H9 (cell line): ENCODE measurements around the gene OR10Z1. TPM values are rescaled to one million over a fixed set of nuclear protein-coding genes. Genes with fewer than 3 reads are reported as not detected.

Experiments used
- DNase-seq: peaks from one replicate; pipeline ENCODE4 v3.0.0-alpha.2; 2017
- H2AFZ ChIP-seq: one replicate; pipeline ENCODE4 v1.6.1; 2013; ENCODE audit warnings: mild to moderate bottlenecking, low read length, control low read depth, moderate library complexity
- H2AK5ac ChIP-seq: 2 replicates; pipeline ENCODE4 v1.6.1; 2013; ENCODE audit warnings: low read length, control low read depth, mixed read lengths; ENCODE audit not compliant: insufficient read length
- H2BK120ac ChIP-seq: one replicate; pipeline ENCODE4 v1.6.1; 2013; ENCODE audit warnings: low read depth, mild to moderate bottlenecking, low read length, control low read depth, inconsistent platforms; ENCODE audit not compliant: poor library complexity, severe bottlenecking
- H2BK12ac ChIP-seq: 2 replicates; pipeline ENCODE4 v1.6.1; 2013; ENCODE audit warnings: low read length, control low read depth, mixed read lengths, low read depth; ENCODE audit not compliant: insufficient read length
- H2BK15ac ChIP-seq: 2 replicates; pipeline ENCODE4 v1.6.1; 2013; ENCODE audit warnings: low read depth, low read length, control low read depth
- H2BK20ac ChIP-seq: one replicate; pipeline ENCODE4 v1.6.1; 2013; ENCODE audit warnings: low read depth, mild to moderate bottlenecking, low read length, control low read depth, inconsistent platforms; ENCODE audit not compliant: poor library complexity, severe bottlenecking
- H2BK5ac ChIP-seq: 2 replicates; pipeline ENCODE4 v1.6.1; 2013; ENCODE audit warnings: low read length, control low read depth, mixed read lengths; ENCODE audit not compliant: insufficient read length
- H3K14ac ChIP-seq: 2 replicates; pipeline ENCODE4 v1.6.1; 2013; ENCODE audit warnings: low read length, control low read depth; ENCODE audit not compliant: insufficient read depth
- H3K18ac ChIP-seq: 2 replicates; pipeline ENCODE4 v1.6.1; 2013; ENCODE audit warnings: low read depth, mild to moderate bottlenecking, mixed read lengths, low read length, control low read depth; ENCODE audit not compliant: insufficient read length
- H3K23ac ChIP-seq: 2 replicates; pipeline ENCODE4 v1.6.1; 2013; ENCODE audit warnings: low read length, control low read depth, mixed read lengths, low read depth; ENCODE audit not compliant: insufficient read length
- H3K23me2 ChIP-seq: 2 replicates; pipeline ENCODE4 v1.6.1; 2013; ENCODE audit warnings: low read depth, mild to moderate bottlenecking, mixed read lengths, low read length, control low read depth; ENCODE audit not compliant: insufficient read length, poor library complexity, severe bottlenecking
- H3K27ac ChIP-seq: 2 replicates; pipeline ENCODE4 v1.5.1; 2013; ENCODE audit warnings: low read length, control low read depth, mixed read lengths, low read depth; ENCODE audit not compliant: insufficient read length
- H3K27me3 ChIP-seq: 2 replicates; pipeline ENCODE4 v1.6.1; 2013; ENCODE audit warnings: low read length, control low read depth, inconsistent platforms; ENCODE audit not compliant: insufficient read depth
- H3K4ac ChIP-seq: 2 replicates; pipeline ENCODE4 v1.6.1; 2013; ENCODE audit warnings: low read depth, mild to moderate bottlenecking, control low read depth, inconsistent platforms, low read length, moderate library complexity
- H3K4me1 ChIP-seq: 2 replicates; pipeline ENCODE4 v1.6.1; 2013; ENCODE audit warnings: low read length, control low read depth, inconsistent platforms; ENCODE audit not compliant: insufficient read depth
- H3K4me2 ChIP-seq: 2 replicates; pipeline ENCODE4 v1.6.1; 2013; ENCODE audit warnings: low read length, control low read depth, mixed read lengths; ENCODE audit not compliant: insufficient read length, insufficient read depth
- H3K56ac ChIP-seq: 2 replicates; pipeline ENCODE4 v1.6.1; 2013; ENCODE audit warnings: low read depth, mild to moderate bottlenecking, mixed read lengths, low read length, control low read depth; ENCODE audit not compliant: insufficient read length
- H3K79me1 ChIP-seq: 2 replicates; pipeline ENCODE4 v1.6.1; 2013; ENCODE audit warnings: low read depth, mild to moderate bottlenecking, moderate library complexity, low read length, control low read depth, inconsistent platforms; ENCODE audit not compliant: insufficient read depth, poor library complexity, severe bottlenecking
- H3K79me2 ChIP-seq: 2 replicates; pipeline ENCODE4 v1.6.1; 2013; ENCODE audit warnings: low read length, control low read depth, inconsistent platforms; ENCODE audit not compliant: insufficient read depth
- H3K9ac ChIP-seq: 2 replicates; pipeline ENCODE4 v1.6.1; 2013; ENCODE audit warnings: low read length, control low read depth, mixed read lengths; ENCODE audit not compliant: insufficient read length; ENCODE audit errors: extremely low read depth
- H3K9me3 ChIP-seq: one replicate; pipeline ENCODE4 v1.6.1; 2013; ENCODE audit warnings: low read depth, low read length, inconsistent platforms; ENCODE audit not compliant: control insufficient read depth
- H3T11ph ChIP-seq: one replicate; pipeline ENCODE4 v1.6.1; 2013; ENCODE audit warnings: mild to moderate bottlenecking, low read length, control low read depth, inconsistent platforms
- H4K20me1 ChIP-seq: one replicate; pipeline ENCODE4 v1.6.1; 2013; ENCODE audit not compliant: control insufficient read depth, insufficient read length, insufficient read depth
- H4K5ac ChIP-seq: 2 replicates; pipeline ENCODE4 v1.6.1; 2013; ENCODE audit warnings: low read depth, mild to moderate bottlenecking, mixed read lengths, low read length, control low read depth; ENCODE audit not compliant: insufficient read length
- H4K8ac ChIP-seq: replicated peaks from 2 replicates; pipeline ENCODE4 v1.6.1; 2013; ENCODE audit warnings: low read length, control low read depth, mixed read lengths, low read depth; ENCODE audit not compliant: insufficient read length
- H4K91ac ChIP-seq: 2 replicates; pipeline ENCODE4 v1.6.1; 2013; ENCODE audit warnings: low read depth, mild to moderate bottlenecking, moderate library complexity, mixed read lengths, low read length, control low read depth; ENCODE audit not compliant: insufficient read length
- H3K27ac Mint-ChIP-seq, 3 experiments: 2 replicates in 2 of 3; 3 replicates in 1 of 3; pipeline ENCODE4 v1.8.0; 2020 to 2021; ENCODE audit warnings: mixed read lengths in 3 of 3, mild to moderate bottlenecking in 1 of 3, moderate library complexity in 1 of 3
- H3K27me3 Mint-ChIP-seq: 2 replicates; pipeline ENCODE4 v1.8.0; 2021; ENCODE audit warnings: low read depth, mild to moderate bottlenecking, moderate library complexity, mixed read lengths
- H3K36me3 Mint-ChIP-seq, 3 experiments: 2 replicates in 2 of 3; 3 replicates in 1 of 3; pipeline ENCODE4 v1.8.0; 2020 to 2021; ENCODE audit warnings: low read depth in 3 of 3, mixed read lengths in 3 of 3; ENCODE audit not compliant: insufficient read depth in 1 of 3
- H3K4me1 Mint-ChIP-seq, 2 experiments: 2 replicates each; pipeline ENCODE4 v1.8.0; 2020; ENCODE audit warnings: mixed read lengths in 2 of 2
- H3K4me3 Mint-ChIP-seq, 2 experiments: 2 replicates in 1 of 2; 3 replicates in 1 of 2; pipeline ENCODE4 v1.8.0; 2020 to 2021; ENCODE audit warnings: mild to moderate bottlenecking in 2 of 2, mixed read lengths in 2 of 2, moderate library complexity in 1 of 2
- H3K9me3 Mint-ChIP-seq, 2 experiments: 2 replicates in 1 of 2; 3 replicates in 1 of 2; pipeline ENCODE4 v1.8.0; 2020; ENCODE audit warnings: mild to moderate bottlenecking in 2 of 2, mixed read lengths in 2 of 2, moderate library complexity in 1 of 2
- WGBS: extraction: QIAGEN DNeasy Blood & Tissue Kit; methylation state at CpG from one replicate; pipeline ENCODE4 v1.1.7; 2013; ENCODE audit warnings: missing lambda C conversion rate, low lambda C conversion rate, mixed read lengths; ENCODE audit not compliant: insufficient read length; ENCODE audit errors: extremely low coverage; 5-methylcytosine and 5-hydroxymethylcytosine counted together
- long read RNA-seq: library from polyadenylated mRNA; unstranded; transcript quantifications from one replicate; pipeline ENCODE4 v2.0.0, GENCODE V29; 2020
- total RNA-seq: library from RNA; stranded (reverse); gene quantifications from 2 replicates; pipeline ENCODE4 v1.2.1, GENCODE V29; 2021
- TF ChIP-seq, protein P1 (sequence below): fragments of 200-600 bp; sonication (generic); conservative IDR thresholded peaks from 3 replicates; pipeline ENCODE4 v1.8.0; 2021; ENCODE audit warnings: antibody characterized with exemption, mild to moderate bottlenecking

The OR10Z1 gene, protein sequence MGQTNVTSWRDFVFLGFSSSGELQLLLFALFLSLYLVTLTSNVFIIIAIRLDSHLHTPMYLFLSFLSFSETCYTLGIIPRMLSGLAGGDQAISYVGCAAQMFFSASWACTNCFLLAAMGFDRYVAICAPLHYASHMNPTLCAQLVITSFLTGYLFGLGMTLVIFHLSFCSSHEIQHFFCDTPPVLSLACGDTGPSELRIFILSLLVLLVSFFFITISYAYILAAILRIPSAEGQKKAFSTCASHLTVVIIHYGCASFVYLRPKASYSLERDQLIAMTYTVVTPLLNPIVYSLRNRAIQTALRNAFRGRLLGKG
- total RNA-seq = not detected in 2 replicates
- long read RNA-seq = 0 reads

DNA sequence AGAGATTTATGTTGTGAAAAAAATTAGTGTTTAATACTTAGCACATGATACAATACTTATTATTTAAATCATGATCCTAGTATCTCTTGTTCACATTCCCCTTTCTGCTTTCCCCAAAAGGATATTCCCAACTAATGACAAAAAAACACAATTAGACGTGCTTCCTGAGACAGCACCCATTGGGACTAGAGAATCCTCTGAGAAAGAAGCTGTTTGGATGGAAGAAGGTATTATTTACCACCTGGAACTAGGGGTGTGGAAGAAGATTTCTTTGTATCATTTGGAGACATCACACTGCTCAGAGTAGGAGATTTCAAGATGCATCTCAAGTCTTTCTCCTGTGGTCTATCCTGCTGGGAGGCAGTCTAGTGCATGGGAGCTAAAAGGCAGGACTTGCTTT lies at the start of gene OR10Z1:
OR10Z1 (plus strand) TSS at position 301 of the 400 bp plus-strand sequence. CDS start 1,171 bp downstream, outside the sequence.
- TF ChIP-seq, protein P1, sequence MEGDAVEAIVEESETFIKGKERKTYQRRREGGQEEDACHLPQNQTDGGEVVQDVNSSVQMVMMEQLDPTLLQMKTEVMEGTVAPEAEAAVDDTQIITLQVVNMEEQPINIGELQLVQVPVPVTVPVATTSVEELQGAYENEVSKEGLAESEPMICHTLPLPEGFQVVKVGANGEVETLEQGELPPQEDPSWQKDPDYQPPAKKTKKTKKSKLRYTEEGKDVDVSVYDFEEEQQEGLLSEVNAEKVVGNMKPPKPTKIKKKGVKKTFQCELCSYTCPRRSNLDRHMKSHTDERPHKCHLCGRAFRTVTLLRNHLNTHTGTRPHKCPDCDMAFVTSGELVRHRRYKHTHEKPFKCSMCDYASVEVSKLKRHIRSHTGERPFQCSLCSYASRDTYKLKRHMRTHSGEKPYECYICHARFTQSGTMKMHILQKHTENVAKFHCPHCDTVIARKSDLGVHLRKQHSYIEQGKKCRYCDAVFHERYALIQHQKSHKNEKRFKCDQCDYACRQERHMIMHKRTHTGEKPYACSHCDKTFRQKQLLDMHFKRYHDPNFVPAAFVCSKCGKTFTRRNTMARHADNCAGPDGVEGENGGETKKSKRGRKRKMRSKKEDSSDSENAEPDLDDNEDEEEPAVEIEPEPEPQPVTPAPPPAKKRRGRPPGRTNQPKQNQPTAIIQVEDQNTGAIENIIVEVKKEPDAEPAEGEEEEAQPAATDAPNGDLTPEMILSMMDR = no peak
- Mint-ChIP-seq H3K36me3 (no peaks in the 10 kb centered on the region), H3K27ac (no peak within 1 kb of the TSS), H3K9me3 (no peaks in the 10 kb centered on the region), H3K27me3 (no peaks in the 10 kb centered on the region), H3K4me3 (no peak within 1 kb of the TSS), H3K4me1 (peaks cover 0 to 3% of the 10 kb centered on the region in 2 experiments; a peak in 1 of 4 replicates)
- no peak within 1 kb of the TSS for H3K18ac ChIP-seq
- H2BK12ac ChIP-seq = no peak within 1 kb of the TSS
- no peak within 1 kb of the TSS for H2BK20ac ChIP-seq
- H4K8ac ChIP-seq = no peak within 1 kb of the TSS
- no peak within 1 kb of the TSS for H3K23ac ChIP-seq
- no peak within 1 kb of the TSS for H3T11ph ChIP-seq
- H2AFZ ChIP-seq = no peak within 1 kb of the TSS
- no peaks in the 10 kb centered on the region for H3K79me1 ChIP-seq
- no peaks in the 10 kb centered on the region for H3K23me2 ChIP-seq
- H3K56ac ChIP-seq = no peak within 1 kb of the TSS
- H2BK5ac ChIP-seq = no peak within 1 kb of the TSS
- H3K14ac ChIP-seq = no peak within 1 kb of the TSS
- no peak within 1 kb of the TSS for H2AK5ac ChIP-seq
- H3K4me1 ChIP-seq = 0 out of 2 replicates have a peak, but pooled peaks cover 2% of the 10 kb centered on the region
- DNase-seq = no peak
- no CpG with 5 or more reads among the region's 1 CpG for WGBS
- no peaks in the 10 kb centered on the region for H3K27me3 ChIP-seq
- H4K91ac ChIP-seq = no peak within 1 kb of the TSS
- H3K9me3 ChIP-seq = no peaks in the 10 kb centered on the region
- H3K27ac ChIP-seq = no peak within 1 kb of the TSS
- no peak within 1 kb of the TSS for H2BK120ac ChIP-seq
- H3K4ac ChIP-seq = no peak within 1 kb of the TSS
- H3K79me2 ChIP-seq = no peaks in the 10 kb centered on the region
- H3K4me2 ChIP-seq = no peak within 1 kb of the TSS
- no peak within 1 kb of the TSS for H4K5ac ChIP-seq
- no peak within 1 kb of the TSS for H3K9ac ChIP-seq
- no peaks in the 10 kb centered on the region for H4K20me1 ChIP-seq
- H2BK15ac ChIP-seq = no peak within 1 kb of the TSS
